Fibroblast of skin of back (primary cell): Measurements from ENCODE around the gene CACNA1E.

Source experiments
- DNase-seq: peaks from one replicate; pipeline ENCODE4 v3.0.0-alpha.2; 2013

The CACNA1E gene

GRCh38 chr1:181637998-181638397 lies 154.7 kb downstream of the CACNA1E start:
- no peak for DNase-seq

DNA sequence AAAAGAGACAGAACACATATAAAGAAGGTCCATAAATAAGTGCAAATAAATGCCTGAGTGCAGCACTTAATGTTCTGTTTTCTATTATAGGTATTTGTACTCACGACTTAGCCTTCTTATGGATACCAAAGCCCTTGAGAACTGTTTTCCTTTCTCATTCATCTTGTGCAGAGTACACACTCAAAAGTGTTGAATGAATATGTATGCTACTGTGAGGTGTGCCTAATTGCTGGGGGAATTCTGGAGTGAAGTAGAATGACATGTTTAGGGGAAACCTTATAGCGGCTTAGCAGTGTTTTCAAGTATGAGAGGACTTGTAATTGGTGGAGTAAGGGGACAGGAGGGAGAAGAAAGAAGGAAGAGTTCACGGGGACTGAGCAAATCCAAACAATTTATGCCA lies 157.6 kb downstream of the CACNA1E start:
- no peak for DNase-seq

DNA sequence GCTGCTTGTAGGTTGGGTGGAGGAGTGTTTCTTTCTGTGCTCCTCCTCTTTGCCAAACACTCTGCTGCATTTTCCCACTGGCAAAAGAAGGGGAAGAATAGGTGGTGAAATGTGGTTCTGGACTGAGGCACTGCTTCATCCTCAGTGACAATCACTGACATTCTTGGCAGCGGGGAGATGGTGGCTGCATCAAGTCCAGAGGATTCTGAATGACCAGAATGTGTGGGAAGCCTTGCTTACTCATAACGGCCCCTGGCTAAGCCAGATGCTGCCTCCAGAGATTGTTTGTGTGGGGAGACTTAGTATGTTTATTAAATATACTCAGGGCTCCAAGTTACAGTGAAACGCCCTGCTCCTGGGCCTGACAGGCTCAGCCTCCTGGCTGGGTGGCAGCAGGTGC lies 160.3 kb downstream of the CACNA1E start:
- no peak for DNase-seq

DNA sequence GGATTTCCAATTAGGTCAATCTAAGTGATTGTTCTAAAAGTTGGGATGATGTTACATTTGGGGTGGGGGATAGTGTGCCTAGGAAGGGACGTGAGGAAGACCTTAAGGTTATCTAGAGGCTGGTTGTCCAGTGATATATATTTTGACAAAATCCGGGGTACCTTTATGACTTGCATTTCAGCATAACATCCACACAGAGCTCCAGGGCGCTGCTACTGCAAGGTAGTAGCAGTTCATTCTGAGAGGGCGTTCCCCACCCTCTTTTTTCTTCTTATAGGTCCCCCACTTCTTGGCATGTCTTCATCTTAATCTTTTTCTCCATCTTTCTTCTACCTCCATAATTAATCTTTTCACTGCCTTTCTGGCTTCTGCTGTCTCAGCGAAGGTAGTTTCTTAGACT lies 161.9 kb downstream of the CACNA1E start:
- no peak for DNase-seq

DNA sequence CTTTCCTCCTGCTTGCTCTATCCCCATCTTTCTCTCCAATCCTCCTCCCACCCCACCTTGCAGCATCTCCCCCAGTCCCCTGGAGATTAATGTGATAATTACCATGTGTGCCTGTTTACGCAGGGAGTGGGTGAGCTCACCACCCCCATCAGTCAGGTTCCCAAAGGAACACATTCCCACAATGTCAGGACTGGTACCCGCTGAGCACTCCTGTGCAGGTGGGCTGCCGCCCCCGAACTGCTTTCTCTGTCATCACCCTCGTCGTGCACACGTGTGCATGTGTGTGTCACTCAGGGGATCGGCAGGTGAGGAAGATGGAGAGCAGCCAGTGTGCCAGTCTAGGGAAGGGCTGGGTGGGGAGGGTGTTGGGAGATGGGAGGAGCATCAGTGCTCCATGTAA lies 163.4 kb downstream of the CACNA1E start:
- DNase-seq: no peak

GRCh38 chr1:181647314-181648035 lies 164.2 kb downstream of the CACNA1E start:
- peak; percentile 56 for DNase-seq

- no peak for DNase-seq
Observed at GRCh38 chr1:181651276-181651675, 168.0 kb downstream of the CACNA1E start.

GRCh38 chr1:181655756-181656155 lies 172.4 kb downstream of the CACNA1E start:
- peak; percentile 62 for DNase-seq

DNA sequence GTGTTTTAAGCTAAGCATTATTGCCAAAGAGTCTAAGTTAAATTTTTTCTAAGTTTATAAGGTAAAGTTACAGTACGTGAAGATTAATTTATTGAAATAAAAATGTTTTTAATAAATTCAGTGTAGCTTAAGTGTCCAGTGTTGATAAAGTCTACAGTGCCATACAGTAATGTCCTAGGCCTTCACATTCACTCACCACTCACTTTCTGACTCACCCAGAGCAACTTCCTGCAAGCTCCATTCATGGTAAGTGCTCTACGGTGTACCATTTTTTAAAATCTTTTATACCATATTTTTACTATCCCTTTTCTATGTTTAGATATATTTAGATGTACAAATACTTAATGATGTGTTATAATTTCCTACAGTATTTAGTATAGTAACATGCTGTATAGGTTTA lies 173.2 kb downstream of the CACNA1E start:
- peak; percentile 18 for DNase-seq

DNA sequence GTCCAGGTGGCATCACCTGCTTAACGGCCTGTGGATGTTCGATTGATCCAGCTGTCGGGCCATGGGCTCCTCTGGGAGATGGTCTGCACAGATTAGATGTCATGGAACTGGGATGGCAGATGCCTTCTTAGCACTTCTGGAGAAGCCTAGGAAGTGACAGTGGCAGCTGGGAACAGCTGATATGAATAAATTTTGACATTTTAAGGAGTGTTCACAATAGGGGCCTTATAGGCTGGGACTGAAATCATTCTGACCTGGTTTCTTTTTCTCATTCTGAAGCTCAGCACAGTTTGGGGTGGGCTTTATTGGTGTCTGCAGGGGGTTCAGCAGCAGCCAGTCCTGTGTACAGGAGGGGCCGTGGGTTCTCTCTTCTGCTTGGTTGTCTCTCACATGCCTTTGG lies 175.3 kb downstream of the CACNA1E start:
- no peak for DNase-seq

- no peak for DNase-seq
Observed at GRCh38 chr1:181659321-181659957, 176.1 kb downstream of the CACNA1E start.

DNA sequence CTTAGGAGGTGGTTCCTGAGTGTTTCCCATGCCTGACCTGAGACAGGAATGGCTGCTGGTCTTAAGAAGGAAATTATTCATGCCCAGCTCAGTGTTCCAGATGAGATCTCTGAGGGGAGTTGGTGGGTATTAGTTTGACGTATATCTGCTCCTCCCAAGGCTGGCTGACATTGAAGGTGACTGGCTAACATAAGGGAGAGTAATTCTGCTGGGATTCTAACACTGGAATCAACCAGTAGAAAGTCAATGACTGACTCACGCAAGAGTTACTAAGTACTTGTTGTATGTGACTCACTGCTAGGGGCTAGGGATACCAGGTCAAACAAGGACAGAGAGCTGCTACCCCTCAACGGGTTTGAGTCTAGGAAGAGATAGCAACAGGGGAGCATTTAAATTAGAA lies 177.3 kb downstream of the CACNA1E start:
- DNase-seq: no peak

DNA sequence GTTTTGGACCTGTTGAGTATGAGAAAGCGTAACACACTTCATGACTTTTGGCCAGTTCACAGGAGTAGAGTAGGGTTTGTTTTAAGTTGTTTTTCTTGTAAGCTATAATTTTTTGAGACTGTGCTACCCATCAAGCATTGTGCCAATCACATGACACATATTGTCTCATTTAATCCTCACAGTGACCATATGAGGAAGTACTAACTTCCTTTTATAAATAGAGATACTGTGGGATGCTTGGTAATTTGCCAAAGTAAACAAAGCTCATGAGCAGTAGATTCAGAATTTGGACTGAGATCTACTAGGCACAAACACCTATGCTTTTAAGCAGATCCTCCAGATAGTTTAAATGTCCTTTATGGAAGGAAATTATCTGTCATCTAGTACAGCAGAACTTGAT lies 178.3 kb downstream of the CACNA1E start:
- peak; percentile 3 for DNase-seq

- no peak for DNase-seq
Observed at GRCh38 chr1:181662606-181663005, 179.3 kb downstream of the CACNA1E start.

DNA sequence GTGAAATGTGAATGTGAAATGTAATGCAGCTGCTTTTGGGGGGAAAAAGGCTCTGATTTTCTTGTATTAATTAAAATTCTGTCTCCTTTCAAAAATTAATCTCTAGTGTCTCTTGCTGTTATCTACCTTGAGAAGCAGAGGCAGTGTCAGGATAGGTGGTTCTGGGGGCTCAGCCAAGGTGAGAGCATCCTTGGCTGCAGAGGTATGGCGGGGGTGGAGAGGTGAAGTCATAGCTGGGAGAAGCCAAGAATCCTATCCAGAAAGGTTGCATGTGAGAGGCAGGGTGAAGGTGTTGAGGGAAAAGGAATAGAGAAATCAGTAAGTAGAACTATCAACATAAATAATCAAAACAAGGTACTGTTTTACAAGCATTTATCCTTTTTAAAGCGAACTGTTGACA lies 181.2 kb downstream of the CACNA1E start:
- no peak for DNase-seq

GRCh38 chr1:181669246-181669645 lies 185.9 kb downstream of the CACNA1E start:
- no peak for DNase-seq

DNA sequence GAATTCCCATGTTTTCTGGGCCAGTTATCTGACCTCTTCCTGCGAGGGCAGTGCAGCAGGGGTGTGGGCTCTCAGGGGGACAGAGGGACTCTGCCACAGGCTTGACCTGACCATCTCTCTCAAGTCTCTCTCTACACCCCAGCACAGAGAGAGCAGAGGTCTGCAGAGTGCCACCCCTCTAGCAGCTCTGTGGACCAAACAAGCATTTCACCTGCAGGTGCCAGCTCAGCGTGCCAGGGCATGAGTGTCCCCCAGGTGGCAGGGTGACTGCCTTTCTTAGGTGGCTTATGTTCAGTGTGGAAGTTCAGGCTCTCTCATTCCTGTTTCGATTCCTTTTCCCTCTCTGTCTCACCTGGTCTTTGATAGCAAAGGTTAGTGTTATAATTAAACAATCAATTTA lies 191.3 kb downstream of the CACNA1E start:
- DNase-seq: no peak

- DNase-seq: no peak
Observed at GRCh38 chr1:181675091-181675917, 192.0 kb downstream of the CACNA1E start.

DNA sequence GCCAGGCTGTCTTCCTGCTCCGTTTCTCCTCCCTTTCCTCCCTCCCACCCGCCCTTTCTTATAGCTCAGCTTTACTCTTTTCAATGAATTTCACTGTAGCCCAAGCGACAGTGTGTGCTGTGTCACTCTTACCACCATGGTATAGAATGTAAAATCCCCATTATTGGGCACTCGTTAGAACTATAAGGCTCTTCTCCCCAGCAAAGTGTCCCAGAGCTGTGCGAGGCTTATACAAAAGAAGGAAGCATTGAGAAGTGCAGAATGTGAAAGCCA lies 192.5 kb downstream of the CACNA1E start:
- DNase-seq: no peak

- DNase-seq: peak; percentile 17
Observed at GRCh38 chr1:181676269-181676668, 193.0 kb downstream of the CACNA1E start.

DNA sequence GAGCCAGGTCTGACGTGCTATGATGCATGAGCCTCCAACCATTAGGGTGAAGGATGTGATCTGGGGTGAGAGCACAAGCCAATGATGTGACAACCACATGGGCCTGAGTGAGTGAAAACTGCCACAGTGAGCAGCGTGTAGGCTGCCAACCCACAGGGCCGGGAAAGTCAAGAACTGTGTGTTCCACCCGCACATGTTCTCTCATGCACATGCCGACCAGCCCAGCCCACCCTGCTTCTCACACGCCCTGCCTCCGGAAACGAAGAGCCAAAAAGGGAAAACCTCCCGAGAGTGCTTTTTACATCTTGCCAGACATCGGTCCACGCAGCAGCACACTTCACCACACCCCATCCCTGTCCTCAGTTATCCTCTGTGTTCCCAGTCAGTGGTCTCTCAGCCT lies 197.0 kb downstream of the CACNA1E start:
- no peak for DNase-seq

DNA sequence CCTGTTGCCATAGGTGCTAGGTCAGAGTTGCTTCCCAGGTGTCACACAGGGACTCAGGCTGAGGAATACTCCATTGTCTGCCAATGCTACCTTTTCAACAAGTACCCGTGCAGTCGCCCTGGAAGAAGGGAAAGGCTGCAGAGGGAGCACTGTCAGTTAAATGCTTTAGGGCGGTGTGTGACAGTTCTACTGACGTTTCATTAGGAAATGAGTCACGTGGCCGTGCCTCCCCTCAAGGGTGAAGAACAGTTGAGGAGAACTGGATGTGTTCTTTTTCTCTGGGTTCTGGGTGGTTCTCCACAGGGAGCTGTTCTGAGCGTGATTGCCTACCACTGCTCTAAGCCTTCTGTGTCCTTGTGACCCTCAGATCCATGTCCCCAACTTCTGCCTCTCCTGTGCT lies 197.6 kb downstream of the CACNA1E start:
- no peak for DNase-seq

DNA sequence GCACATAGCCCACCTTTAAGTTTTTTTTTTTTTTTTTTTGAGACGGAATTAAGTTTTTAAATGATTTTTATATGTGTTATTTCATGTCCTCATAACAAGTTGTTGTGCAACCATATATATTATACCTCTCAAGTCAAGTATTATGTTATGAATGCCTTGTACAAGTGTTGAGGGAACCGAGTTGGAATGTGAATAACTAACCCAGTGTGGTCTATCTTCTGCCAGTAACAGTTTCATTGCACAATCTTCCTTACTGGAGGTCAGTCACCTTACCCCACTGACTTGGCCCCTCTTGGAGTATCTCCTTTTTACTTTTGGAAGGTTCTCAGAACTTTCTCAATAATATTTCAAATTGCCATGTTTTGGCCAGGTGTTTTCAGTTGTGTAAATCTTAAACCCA lies 201.9 kb downstream of the CACNA1E start:
- DNase-seq: no peak

- DNase-seq: no peak
Observed at GRCh38 chr1:181701891-181702290, 218.6 kb downstream of the CACNA1E start.
